ENCODE results near the gene ACBD4. TPM values are rescaled to one million over a fixed set of nuclear protein-coding genes. Genes with fewer than 3 reads are reported as not detected.

ACBD4 gene
- total and polyA plus RNA-seq, 2 of the 13 experiments (the other 11 are each of a cell fraction or from before 2014, with no cell fraction given), result 16.1 to 26.9 TPM

GRCh38 chr17:45127548-45128300 is 7.8 kb upstream of the ACBD4 start (continued):
- TF ChIP-seq, protein P1, sequence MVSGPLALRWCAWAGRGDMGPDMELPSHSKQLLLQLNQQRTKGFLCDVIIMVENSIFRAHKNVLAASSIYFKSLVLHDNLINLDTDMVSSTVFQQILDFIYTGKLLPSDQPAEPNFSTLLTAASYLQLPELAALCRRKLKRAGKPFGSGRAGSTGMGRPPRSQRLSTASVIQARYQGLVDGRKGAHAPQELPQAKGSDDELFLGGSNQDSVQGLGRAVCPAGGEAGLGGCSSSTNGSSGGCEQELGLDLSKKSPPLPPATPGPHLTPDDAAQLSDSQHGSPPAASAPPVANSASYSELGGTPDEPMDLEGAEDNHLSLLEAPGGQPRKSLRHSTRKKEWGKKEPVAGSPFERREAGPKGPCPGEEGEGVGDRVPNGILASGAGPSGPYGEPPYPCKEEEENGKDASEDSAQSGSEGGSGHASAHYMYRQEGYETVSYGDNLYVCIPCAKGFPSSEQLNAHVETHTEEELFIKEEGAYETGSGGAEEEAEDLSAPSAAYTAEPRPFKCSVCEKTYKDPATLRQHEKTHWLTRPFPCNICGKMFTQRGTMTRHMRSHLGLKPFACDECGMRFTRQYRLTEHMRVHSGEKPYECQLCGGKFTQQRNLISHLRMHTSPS (CRISPR knock-in tag; IDR thresholded peaks at IDR 0.05; ENCODE audit: low read depth), result peak; percentile 87
- no peak for TF ChIP-seq HOXD1 (CRISPR knock-in tag; IDR thresholded peaks at IDR 0.05)
- TF ChIP-seq HNRNPK (IDR thresholded peaks at IDR 0.05; ENCODE audit: low read depth, low read length, poor library complexity, severe bottlenecking), result no peak
- no peak for TF ChIP-seq ISL2 (CRISPR knock-in tag; IDR thresholded peaks at IDR 0.05)
- TF ChIP-seq, protein P2, sequence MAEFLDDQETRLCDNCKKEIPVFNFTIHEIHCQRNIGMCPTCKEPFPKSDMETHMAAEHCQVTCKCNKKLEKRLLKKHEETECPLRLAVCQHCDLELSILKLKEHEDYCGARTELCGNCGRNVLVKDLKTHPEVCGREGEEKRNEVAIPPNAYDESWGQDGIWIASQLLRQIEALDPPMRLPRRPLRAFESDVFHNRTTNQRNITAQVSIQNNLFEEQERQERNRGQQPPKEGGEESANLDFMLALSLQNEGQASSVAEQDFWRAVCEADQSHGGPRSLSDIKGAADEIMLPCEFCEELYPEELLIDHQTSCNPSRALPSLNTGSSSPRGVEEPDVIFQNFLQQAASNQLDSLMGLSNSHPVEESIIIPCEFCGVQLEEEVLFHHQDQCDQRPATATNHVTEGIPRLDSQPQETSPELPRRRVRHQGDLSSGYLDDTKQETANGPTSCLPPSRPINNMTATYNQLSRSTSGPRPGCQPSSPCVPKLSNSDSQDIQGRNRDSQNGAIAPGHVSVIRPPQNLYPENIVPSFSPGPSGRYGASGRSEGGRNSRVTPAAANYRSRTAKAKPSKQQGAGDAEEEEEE (CRISPR knock-in tag; IDR thresholded peaks at IDR 0.05; ENCODE audit: borderline replicate concordance), result 0 out of 2 replicates have a peak, but pooled peaks have one; percentile 14
- TF ChIP-seq NFE2L1 (CRISPR knock-in tag; IDR thresholded peaks at IDR 0.05; ENCODE audit: borderline replicate concordance), result no peak
- TF ChIP-seq, protein P3, sequence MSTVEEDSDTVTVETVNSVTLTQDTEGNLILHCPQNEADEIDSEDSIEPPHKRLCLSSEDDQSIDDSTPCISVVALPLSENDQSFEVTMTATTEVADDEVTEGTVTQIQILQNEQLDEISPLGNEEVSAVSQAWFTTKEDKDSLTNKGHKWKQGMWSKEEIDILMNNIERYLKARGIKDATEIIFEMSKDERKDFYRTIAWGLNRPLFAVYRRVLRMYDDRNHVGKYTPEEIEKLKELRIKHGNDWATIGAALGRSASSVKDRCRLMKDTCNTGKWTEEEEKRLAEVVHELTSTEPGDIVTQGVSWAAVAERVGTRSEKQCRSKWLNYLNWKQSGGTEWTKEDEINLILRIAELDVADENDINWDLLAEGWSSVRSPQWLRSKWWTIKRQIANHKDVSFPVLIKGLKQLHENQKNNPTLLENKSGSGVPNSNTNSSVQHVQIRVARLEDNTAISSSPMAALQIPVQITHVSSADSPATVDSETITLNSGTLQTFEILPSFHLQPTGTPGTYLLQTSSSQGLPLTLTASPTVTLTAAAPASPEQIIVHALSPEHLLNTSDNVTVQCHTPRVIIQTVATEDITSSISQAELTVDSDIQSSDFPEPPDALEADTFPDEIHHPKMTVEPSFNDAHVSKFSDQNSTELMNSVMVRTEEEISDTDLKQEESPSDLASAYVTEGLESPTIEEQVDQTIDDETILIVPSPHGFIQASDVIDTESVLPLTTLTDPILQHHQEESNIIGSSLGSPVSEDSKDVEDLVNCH (CRISPR knock-in tag; IDR thresholded peaks at IDR 0.05), result no peak
- no peak for TF ChIP-seq SRSF4 (IDR thresholded peaks at IDR 0.05; ENCODE audit: low read depth, low read length, poor library complexity, severe bottlenecking)
- peak; percentile 65 for TF ChIP-seq RXRA (CRISPR knock-in tag; IDR thresholded peaks at IDR 0.05)
- peak; percentile 12; the same call in 1 of the 2 replicates for TF ChIP-seq ZNF839 (CRISPR knock-in tag; IDR thresholded peaks at IDR 0.05; ENCODE audit: borderline replicate concordance)
- TF ChIP-seq ZNF207 (IDR thresholded peaks at IDR 0.05; ENCODE audit: borderline replicate concordance), result no peak
- no peak for TF ChIP-seq ZNF407 (CRISPR knock-in tag; IDR thresholded peaks at IDR 0.05; ENCODE audit: not compliant biosample characterization)
- peak; percentile 60; the same call in 1 of the 2 replicates for TF ChIP-seq GZF1 (CRISPR knock-in tag; IDR thresholded peaks at IDR 0.05)
